B cell (primary cell): ENCODE measurements around the gene POLE. TPM values are rescaled to one million over a fixed set of nuclear protein-coding genes. Genes with fewer than 3 reads are reported as not detected.

Source experiments
- ATAC-seq: fragments of 200-7000 bp; cut with Tn5 transposase; one replicate; pipeline ENCODE4 v1.10.0; 2021; ENCODE audit warnings: low read depth, mild to moderate bottlenecking, moderate number of reproducible peaks, moderate library complexity
- CTCF ChIA-PET: fragments of 350-600 bp; sonication (Branson Sonifier 250); formaldehyde crosslinking; loops from one replicate; lab custom pipeline; 2021; ENCODE audit warnings: antibody characterized with exemption, inconsistent platforms; lab: Charles Lee
- POLR2A ChIA-PET: fragments of 350-600 bp; sonication (Branson Sonifier 250); formaldehyde crosslinking; loops from one replicate; lab custom pipeline; 2021; ENCODE audit warnings: antibody characterized with exemption; lab: Charles Lee
- DNase-seq: peaks from one replicate; pipeline ENCODE4 v3.0.0; 2013
- H2AFZ ChIP-seq: 2 replicates; pipeline ENCODE4 v1.6.1; 2012; ENCODE audit warnings: mild to moderate bottlenecking, low read depth, low read length; ENCODE audit not compliant: insufficient read depth, poor library complexity, severe bottlenecking
- H3K27ac ChIP-seq, 2 donors: 1 replicate in 1 of 2; 2 replicates in 1 of 2; pipeline ENCODE4 v1.5.1; 2012 to 2013; ENCODE audit warnings: low read length in 2 of 2, mild to moderate bottlenecking in 2 of 2, moderate library complexity in 1 of 2
- H3K27me3 ChIP-seq, 4 experiments: fragments of 200-600 bp in 1 of 4; sonication (generic) in 1 of 4; replicated peaks in 1 of 4; 1 replicate in 2 of 4; 2 replicates in 2 of 4; pipeline versions ENCODE4 v1.6.1 to v1.7.0; 2013 to 2016; ENCODE audit warnings: low read length in 3 of 4, mild to moderate bottlenecking in 2 of 4, mixed read lengths in 1 of 4, moderate library complexity in 1 of 4; ENCODE audit not compliant: insufficient read depth in 4 of 4, control insufficient read depth in 3 of 4; ENCODE audit errors: control extremely low read depth in 1 of 4
- H3K36me3 ChIP-seq, 2 experiments: replicated peaks in 1 of 2; 1 replicate in 1 of 2; 2 replicates in 1 of 2; pipeline versions ENCODE4 v1.6.1 to v1.7.1; 2013; ENCODE audit warnings: low read length in 1 of 2; ENCODE audit not compliant: insufficient read depth in 2 of 2, control insufficient read depth in 1 of 2; ENCODE audit errors: control extremely low read depth in 1 of 2, extremely low read depth in 1 of 2
- H3K4me1 ChIP-seq, 2 donors: fragments of 200-600 bp in 1 of 2; sonication (generic) in 1 of 2; 1 replicate in 1 of 2; 2 replicates in 1 of 2; pipeline versions ENCODE4 v1.5.1 to v1.6.1; 2013 to 2017; ENCODE audit warnings: low read length in 2 of 2; ENCODE audit not compliant: control insufficient read depth in 2 of 2, insufficient read depth in 2 of 2
- H3K4me2 ChIP-seq: replicated peaks from 2 replicates; pipeline ENCODE3; 2012; ENCODE audit warnings: mild to moderate bottlenecking, low read depth, low read length; ENCODE audit not compliant: poor library complexity, severe bottlenecking
- H3K4me3 ChIP-seq, 5 experiments: fragments of 200-600 bp in 1 of 5; sonication (generic) in 1 of 5; 1 replicate in 3 of 5; 2 replicates in 2 of 5; pipeline versions ENCODE4 v1.5.1 to v1.7.0; 2011 to 2016; ENCODE audit warnings: low read length in 4 of 5, mild to moderate bottlenecking in 4 of 5, low read depth in 2 of 5, control low read depth in 1 of 5, moderate library complexity in 1 of 5; ENCODE audit not compliant: insufficient read depth in 1 of 5; ENCODE audit errors: control extremely low read depth in 1 of 5, extremely low read depth in 1 of 5
- H3K79me2 ChIP-seq: fragments of 200-600 bp; sonication (generic); one replicate; pipeline ENCODE4 v1.6.0; 2016; ENCODE audit warnings: low read length; ENCODE audit not compliant: control insufficient read depth, insufficient read depth
- H3K9ac ChIP-seq: fragments of 200-600 bp; sonication (generic); 2 replicates; pipeline ENCODE4 v1.6.1; 2017; ENCODE audit warnings: mild to moderate bottlenecking, low read length, moderate library complexity
- H3K9me3 ChIP-seq, 3 donors: one replicate each; pipeline versions ENCODE4 v1.6.1 to v1.7.1; 2013; ENCODE audit warnings: low read length in 2 of 3; ENCODE audit not compliant: control insufficient read depth in 2 of 3, insufficient read depth in 1 of 3; ENCODE audit errors: control extremely low read depth in 1 of 3
- H4K20me1 ChIP-seq: 2 replicates; pipeline ENCODE4 v1.6.0; 2012; ENCODE audit warnings: mild to moderate bottlenecking, low read length; ENCODE audit not compliant: insufficient read depth, control insufficient read depth, poor library complexity, severe bottlenecking
- H3K27ac Mint-ChIP-seq: one replicate; pipeline ENCODE4 v1.8.0; 2021; ENCODE audit warnings: mixed read lengths
- H3K27me3 Mint-ChIP-seq: one replicate; pipeline ENCODE4 v1.8.0; 2021; ENCODE audit warnings: mixed read lengths
- H3K4me1 Mint-ChIP-seq: one replicate; pipeline ENCODE4 v1.8.0; 2021; ENCODE audit warnings: mixed read lengths
- H3K4me3 Mint-ChIP-seq: one replicate; pipeline ENCODE4 v1.8.0; 2021; ENCODE audit warnings: mixed read lengths
- H3K9me3 Mint-ChIP-seq: one replicate; pipeline ENCODE4 v1.8.0; 2022; ENCODE audit warnings: mixed read lengths; ENCODE audit not compliant: insufficient read depth
- EZH2 ChIP-seq: IDR thresholded peaks from 2 replicates; pipeline ENCODE4 v1.6.1; 2012; ENCODE audit warnings: borderline replicate concordance, low read depth, mild to moderate bottlenecking, moderate library complexity, low read length; ENCODE audit not compliant: insufficient read depth, poor library complexity, severe bottlenecking
- WGBS: methylation state at CpG from one replicate; pipeline ENCODE4 v1.1.5; 2013; ENCODE audit warnings: missing lambda C conversion rate; ENCODE audit not compliant: insufficient coverage; 5-methylcytosine and 5-hydroxymethylcytosine counted together
- intact Hi-C: fragments of 100-400 bp; cut with micrococcal nuclease; formaldehyde crosslinking; loops from one replicate; pipeline ENCODE4 v1.10.0; 2022
- polyA plus RNA-seq: library from polyadenylated mRNA; depleted of rRNA; stranded (reverse); fragments of >200 nt; gene quantifications from 2 replicates; pipeline ENCODE4 v1.2.3, GENCODE V29; 2012
- total RNA-seq, 2 donors: library from RNA; stranded (reverse); fragments of 120-200 nt in 1 of 2; gene quantifications; 1 replicate in 1 of 2; 2 replicates in 1 of 2; pipeline versions ENCODE4 v1.2.3 to v1.2.4, GENCODE V29; 2013 to 2022
- TF ChIP-seq, protein P1 (sequence below): fragments of 200-600 bp; IDR thresholded peaks from one replicate; pipeline ENCODE4 v1.8.0; 2022; ENCODE audit warnings: antibody characterized with exemption, mild to moderate bottlenecking

POLE gene
- total and polyA plus RNA-seq, 2 donors (not counting 1 experiment from before 2014, with no cell fraction given), result 32.0 to 62.0 TPM

DNA sequence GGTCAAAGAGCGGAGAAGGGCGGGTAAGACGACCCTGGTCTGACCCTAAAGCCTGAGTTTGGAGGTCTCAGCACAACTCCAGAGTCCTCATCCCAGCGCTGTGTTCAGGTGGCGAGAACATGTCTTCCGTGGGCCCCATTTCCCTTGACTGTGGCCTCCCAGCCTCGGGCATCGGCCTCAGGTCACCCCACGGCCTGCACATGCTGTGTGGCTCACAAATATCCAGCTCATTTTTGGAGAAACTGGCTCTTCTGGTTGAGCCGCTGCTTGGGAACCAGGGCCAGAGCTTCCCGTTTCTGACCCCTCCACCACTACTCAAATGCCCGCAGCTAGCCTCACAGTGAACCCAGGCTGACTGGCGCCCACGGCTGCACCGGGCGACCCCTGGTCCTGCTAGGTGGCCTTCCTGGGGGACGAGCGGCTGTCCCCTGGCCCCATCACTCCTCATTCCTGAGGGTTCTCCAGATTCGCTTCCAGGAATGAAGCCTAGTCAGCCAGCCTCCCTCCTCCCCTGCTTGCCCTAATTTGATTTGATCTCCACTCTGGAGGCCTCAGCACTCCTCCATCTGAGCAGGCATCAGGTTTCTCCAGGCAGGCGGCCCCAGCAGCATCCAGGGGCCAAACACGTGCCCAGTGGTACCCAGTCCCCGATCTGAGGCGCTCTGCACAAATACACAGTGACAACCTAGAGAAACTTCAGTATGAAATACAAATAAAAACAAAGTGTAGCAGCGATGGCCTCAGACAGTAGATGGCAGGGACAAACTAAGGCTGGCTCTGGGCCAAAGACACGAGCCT is 63.9 kb downstream of the POLE start:
- H3K9me3 ChIP-seq, result peaks cover 0 to 2% (median 0%) of the 10 kb centered on the region in 3 donors
- no peak overlapping the region for H2AFZ ChIP-seq
- no peak for ATAC-seq
- no peaks in the 10 kb centered on the region for H3K79me2 ChIP-seq
- TF ChIP-seq, protein P1, sequence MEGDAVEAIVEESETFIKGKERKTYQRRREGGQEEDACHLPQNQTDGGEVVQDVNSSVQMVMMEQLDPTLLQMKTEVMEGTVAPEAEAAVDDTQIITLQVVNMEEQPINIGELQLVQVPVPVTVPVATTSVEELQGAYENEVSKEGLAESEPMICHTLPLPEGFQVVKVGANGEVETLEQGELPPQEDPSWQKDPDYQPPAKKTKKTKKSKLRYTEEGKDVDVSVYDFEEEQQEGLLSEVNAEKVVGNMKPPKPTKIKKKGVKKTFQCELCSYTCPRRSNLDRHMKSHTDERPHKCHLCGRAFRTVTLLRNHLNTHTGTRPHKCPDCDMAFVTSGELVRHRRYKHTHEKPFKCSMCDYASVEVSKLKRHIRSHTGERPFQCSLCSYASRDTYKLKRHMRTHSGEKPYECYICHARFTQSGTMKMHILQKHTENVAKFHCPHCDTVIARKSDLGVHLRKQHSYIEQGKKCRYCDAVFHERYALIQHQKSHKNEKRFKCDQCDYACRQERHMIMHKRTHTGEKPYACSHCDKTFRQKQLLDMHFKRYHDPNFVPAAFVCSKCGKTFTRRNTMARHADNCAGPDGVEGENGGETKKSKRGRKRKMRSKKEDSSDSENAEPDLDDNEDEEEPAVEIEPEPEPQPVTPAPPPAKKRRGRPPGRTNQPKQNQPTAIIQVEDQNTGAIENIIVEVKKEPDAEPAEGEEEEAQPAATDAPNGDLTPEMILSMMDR, result no peak
- TF ChIP-seq EZH2, result no peak
- peaks cover 0 to 7% (median 0%) of the 10 kb centered on the region in 4 experiments for H3K27me3 ChIP-seq
- no peaks in the 10 kb centered on the region for H3K4me1 ChIP-seq
- Mint-ChIP-seq H3K4me3 (no peak overlapping the region), H3K27me3 (peaks cover 3% of the 10 kb centered on the region), H3K4me1 (no peaks in the 10 kb centered on the region), H3K9me3 (no peaks in the 10 kb centered on the region), H3K27ac (no peak overlapping the region)
- DNase-seq, result no peak
- no peak overlapping the region for H3K4me3 ChIP-seq
- ChIA-PET CTCF (interaction anchor here (1.0 kb wide), 1 partner anchor 208 kb away, joined by 3 read pairs; no protein-coding TSS in a partner anchor), POLR2A (no interaction called here)
- intact Hi-C loops, result no loop called here
- no peak overlapping the region for H3K4me2 ChIP-seq
- H3K36me3 ChIP-seq, result peaks cover 0 to 3% of the 10 kb centered on the region in 2 experiments
- H3K27ac ChIP-seq, result no peak overlapping the region
- H3K9ac ChIP-seq, result no peak overlapping the region
- no peaks in the 10 kb centered on the region for H4K20me1 ChIP-seq
- 92% methylated on average over 22 of the region's 25 CpGs for WGBS
